Thoracic aorta (tissue), 2 donors: Measurements from ENCODE around the gene NCOA5. TPM values are rescaled to one million over a fixed set of nuclear protein-coding genes. Genes with fewer than 3 reads are reported as not detected.

Experiments used
- ATAC-seq: fragments of 150-250 bp; one replicate; pipeline ENCODE4 v1.8.0; 2017; ENCODE audit warnings: low read depth; ENCODE audit not compliant: insufficient number of reproducible peaks, low FRiP score
- DNase-seq: peaks from one replicate; pipeline ENCODE4 v3.0.0-alpha.2; 2020; ENCODE audit warnings: low spot score
- H3K27ac ChIP-seq, 2 donors: fragments of 200-600 bp; sonication (generic); 1 replicate in 1 of 2; 2 replicates in 1 of 2; pipeline ENCODE4 v1.5.1; 2016; ENCODE audit warnings: mild to moderate bottlenecking in 2 of 2, moderate library complexity in 2 of 2
- H3K27me3 ChIP-seq: fragments of 200-600 bp; sonication (generic); replicated peaks from 2 replicates; pipeline ENCODE4 v1.6.0; 2016; ENCODE audit warnings: mild to moderate bottlenecking; ENCODE audit not compliant: insufficient read depth
- H3K36me3 ChIP-seq: fragments of 200-600 bp; sonication (generic); one replicate; pipeline ENCODE4 v1.5.1; 2016
- H3K4me1 ChIP-seq, 2 donors: fragments of 200-600 bp; sonication (generic); 1 replicate in 1 of 2; 2 replicates in 1 of 2; pipeline versions ENCODE4 v1.5.1 to v1.6.0; 2016; ENCODE audit warnings: low read depth in 2 of 2, mild to moderate bottlenecking in 1 of 2; ENCODE audit not compliant: control insufficient read depth in 1 of 2
- H3K4me3 ChIP-seq: fragments of 200-600 bp; sonication (generic); 2 replicates; pipeline ENCODE4 v1.5.1; 2016; ENCODE audit warnings: mild to moderate bottlenecking
- H3K9me3 ChIP-seq: fragments of 200-600 bp; sonication (generic); 2 replicates; pipeline ENCODE4 v1.5.1; 2016
- total RNA-seq, 2 donors: library from RNA; depleted of rRNA; stranded (reverse); fragments of >200 nt; gene quantifications; one replicate each; pipeline versions ENCODE4 v1.1.0 to v1.2.3, GENCODE V29; 2016
- TF ChIP-seq, protein P1 (sequence below): fragments of 200-600 bp; sonication (generic); IDR thresholded peaks from one replicate; pipeline ENCODE4 v1.5.1; 2019; ENCODE audit warnings: antibody characterized with exemption

NCOA5 gene
- total RNA-seq = 10 to 100 TPM; 23.7 to 28.6 TPM

DNA sequence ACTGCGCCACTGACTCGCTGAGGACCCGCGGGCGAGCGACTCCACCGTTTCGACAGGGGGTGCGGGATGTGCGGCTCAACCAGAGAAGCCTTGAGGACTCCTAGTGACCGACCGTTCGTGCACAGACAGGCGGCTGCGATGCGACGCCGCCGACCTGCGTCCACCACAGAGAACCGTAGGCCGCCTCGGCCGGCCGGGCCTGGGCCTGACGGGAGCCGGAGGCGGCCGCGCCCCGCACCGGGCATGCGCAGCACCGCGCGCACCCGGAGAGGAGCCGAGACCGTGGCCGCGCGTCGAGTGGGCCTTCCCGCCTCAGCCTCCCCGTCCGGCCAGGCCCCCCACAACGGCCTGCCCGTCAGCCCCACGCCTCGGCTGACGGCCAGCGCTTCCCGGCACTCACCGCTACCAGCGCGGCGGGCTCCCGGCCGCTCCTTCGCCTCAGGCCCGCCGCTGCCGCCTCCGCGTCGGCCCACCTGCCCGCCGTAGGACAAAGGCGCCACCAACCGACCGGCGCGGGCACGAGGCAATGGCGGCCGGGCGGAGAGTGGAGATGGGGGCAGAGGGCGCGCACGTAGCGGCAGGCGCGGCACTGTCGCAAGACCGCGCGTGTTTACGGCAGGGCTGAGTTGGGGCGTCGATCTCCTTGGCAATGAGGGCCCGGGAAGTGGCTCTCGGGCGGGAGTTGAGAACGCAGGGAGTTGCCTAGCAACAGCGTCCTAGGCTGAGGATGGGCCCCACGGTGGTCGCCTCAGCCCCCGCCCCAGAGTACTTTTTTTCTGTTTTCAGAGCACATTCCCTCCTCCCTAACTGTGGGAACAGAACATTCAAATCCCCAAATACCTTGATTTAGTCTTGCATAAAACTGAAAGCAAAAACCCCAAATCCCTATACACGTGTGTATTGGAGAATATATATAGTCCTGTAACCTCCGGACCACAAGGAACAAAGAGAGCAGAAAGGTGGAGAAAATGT lies at the start of gene NCOA5:
Gene NCOA5, minus strand, starts transcription at position 546 of the 972 bp plus-strand sequence. CDS start 10,538 bp downstream, outside the sequence.
- H3K9me3 ChIP-seq = no peaks in the 10 kb centered on the region
- H3K36me3 ChIP-seq = no peaks in the 10 kb centered on the region
- peak within 1 kb of the TSS; percentile 88 for H3K4me3 ChIP-seq
- ATAC-seq (peak; percentile 95), DNase-seq (peak; percentile 88)
- H3K27me3 ChIP-seq = no peaks in the 10 kb centered on the region
- H3K4me1 ChIP-seq = peaks cover 25 to 48% of the 10 kb centered on the region in 2 donors
- TF ChIP-seq, protein P1, sequence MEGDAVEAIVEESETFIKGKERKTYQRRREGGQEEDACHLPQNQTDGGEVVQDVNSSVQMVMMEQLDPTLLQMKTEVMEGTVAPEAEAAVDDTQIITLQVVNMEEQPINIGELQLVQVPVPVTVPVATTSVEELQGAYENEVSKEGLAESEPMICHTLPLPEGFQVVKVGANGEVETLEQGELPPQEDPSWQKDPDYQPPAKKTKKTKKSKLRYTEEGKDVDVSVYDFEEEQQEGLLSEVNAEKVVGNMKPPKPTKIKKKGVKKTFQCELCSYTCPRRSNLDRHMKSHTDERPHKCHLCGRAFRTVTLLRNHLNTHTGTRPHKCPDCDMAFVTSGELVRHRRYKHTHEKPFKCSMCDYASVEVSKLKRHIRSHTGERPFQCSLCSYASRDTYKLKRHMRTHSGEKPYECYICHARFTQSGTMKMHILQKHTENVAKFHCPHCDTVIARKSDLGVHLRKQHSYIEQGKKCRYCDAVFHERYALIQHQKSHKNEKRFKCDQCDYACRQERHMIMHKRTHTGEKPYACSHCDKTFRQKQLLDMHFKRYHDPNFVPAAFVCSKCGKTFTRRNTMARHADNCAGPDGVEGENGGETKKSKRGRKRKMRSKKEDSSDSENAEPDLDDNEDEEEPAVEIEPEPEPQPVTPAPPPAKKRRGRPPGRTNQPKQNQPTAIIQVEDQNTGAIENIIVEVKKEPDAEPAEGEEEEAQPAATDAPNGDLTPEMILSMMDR = peak; percentile 7
- peak within 1 kb of the TSS; percentile 91 to 98 for H3K27ac ChIP-seq

DNA sequence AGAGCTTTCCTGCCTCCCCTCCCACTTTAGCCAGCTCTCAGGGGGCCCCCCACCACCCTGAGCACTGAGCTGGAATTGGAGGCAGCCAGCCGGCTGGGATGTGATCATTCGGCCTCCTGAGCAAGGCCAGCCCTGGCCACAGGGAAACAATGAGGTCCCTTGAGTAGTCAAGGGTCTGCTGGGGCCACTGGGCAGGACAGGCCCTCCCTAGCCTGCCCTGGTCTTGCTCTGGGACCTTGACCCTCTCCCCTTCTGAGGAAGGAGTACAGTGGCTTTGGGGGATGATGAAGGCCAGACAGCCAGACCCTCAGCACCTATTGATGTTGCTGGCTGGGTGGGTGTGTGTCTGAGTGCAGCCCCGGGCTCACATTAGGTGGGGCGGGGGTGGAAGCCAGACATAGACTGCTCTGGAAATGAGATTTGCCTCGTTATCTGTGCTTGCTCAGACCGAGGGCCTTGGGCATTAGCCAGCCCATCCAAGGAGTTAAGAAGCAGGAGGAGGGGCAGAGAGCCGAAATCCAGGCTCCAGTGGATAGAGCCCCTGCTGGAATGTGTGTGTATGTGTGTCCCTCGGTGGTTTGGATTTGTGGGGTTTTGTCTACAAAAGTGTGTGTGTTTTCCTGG lies 49.6 kb upstream of the NCOA5 start:
- no peaks in the 10 kb centered on the region for H3K9me3 ChIP-seq
- no peak for ATAC-seq
- no peaks in the 10 kb centered on the region for H3K4me1 ChIP-seq
- no peaks in the 10 kb centered on the region for H3K27me3 ChIP-seq
- H3K4me3 ChIP-seq = no peak overlapping the region
- no peaks in the 10 kb centered on the region for H3K36me3 ChIP-seq
- DNase-seq = no peak
- TF ChIP-seq, protein P1 = no peak
- H3K27ac ChIP-seq = no peak overlapping the region

- no peaks in the 10 kb centered on the region for H3K9me3 ChIP-seq
- no peaks in the 10 kb centered on the region for H3K36me3 ChIP-seq
- TF ChIP-seq, protein P1 = no peak
- H3K4me3 ChIP-seq = no peak overlapping the region
- H3K27me3 ChIP-seq = no peaks in the 10 kb centered on the region
- peaks cover 0 to 4% of the 10 kb centered on the region in 2 donors for H3K4me1 ChIP-seq
- DNase-seq (no peak), ATAC-seq (no peak)
- no peak overlapping the region for H3K27ac ChIP-seq
Measured at GRCh38 chr20:46137816-46138215, 48.1 kb upstream of the NCOA5 start.

DNA sequence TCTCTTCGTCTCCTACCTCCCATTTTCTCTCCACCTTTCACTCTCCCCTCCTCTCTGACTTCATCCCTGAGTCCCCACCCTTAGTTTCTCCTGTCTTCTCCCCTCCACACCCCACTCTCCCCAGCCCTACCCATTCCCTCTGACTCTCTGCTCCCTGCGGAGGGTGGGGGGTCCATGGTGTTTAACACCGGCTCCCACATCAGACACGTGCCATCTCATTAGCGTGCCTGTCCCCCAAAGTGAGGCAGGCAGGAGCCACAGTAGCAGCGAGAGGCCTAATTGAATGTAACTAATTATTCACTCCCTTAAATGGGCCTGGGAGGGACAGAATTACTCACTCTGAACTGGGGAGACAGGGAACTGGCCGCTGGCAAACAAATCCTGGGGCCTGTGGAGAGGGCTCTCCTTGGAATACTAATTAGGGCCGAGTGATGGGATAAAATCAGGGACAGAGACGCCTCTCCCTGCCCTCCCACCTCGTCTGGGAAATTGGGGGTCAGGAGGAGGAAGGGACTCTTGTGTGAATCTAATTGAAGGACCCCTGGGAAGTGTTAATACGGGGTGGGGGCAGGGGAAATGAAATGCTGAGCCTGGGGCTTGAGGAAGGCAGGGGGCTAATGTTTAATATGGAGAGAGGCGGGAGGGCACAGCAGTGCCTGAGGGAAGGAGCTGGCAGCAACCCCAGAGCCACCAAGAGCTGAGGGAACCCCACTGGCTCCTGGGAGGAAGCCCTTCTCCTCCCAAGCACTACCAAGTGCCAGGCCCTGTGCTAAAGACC lies 46.3 kb upstream of the NCOA5 start:
- H3K27me3 ChIP-seq = no peaks in the 10 kb centered on the region
- ATAC-seq = no peak
- TF ChIP-seq, protein P1 = no peak

More for the DNA sequence above, 46.3 kb upstream of the NCOA5 start:
- no peak for DNase-seq
- H3K9me3 ChIP-seq = no peaks in the 10 kb centered on the region
- no peak overlapping the region for H3K27ac ChIP-seq
- H3K36me3 ChIP-seq = no peaks in the 10 kb centered on the region
- peaks cover 0 to 19% of the 10 kb centered on the region in 2 donors for H3K4me1 ChIP-seq
- no peak overlapping the region for H3K4me3 ChIP-seq
